MCF 10A (cell line): ENCODE data around the gene ING1. TPM values are rescaled to one million over a fixed set of nuclear protein-coding genes. Genes with fewer than 3 reads are reported as not detected.
A peak's percentile ranks its signal among the peaks of the same experiment; 100 is the strongest.

ENCODE experiments used
- BruUV-seq: library from RNA; stranded (reverse); fragments of 400-500 nt; replicated peaks from 2 replicates; lab custom pipeline; 2021; lab: Mats Ljungman, UMichigan
- CTCF ChIA-PET: fragments of 300-600 bp; sonication (Branson Sonifier 250); formaldehyde crosslinking; extraction: SDS; loops from one replicate; lab custom pipeline; 2021; ENCODE audit warnings: antibody characterized with exemption, inconsistent platforms; lab: Yijun Ruan, JAX
- POLR2A ChIA-PET: fragments of 300-600, 350-650 bp; sonication (Branson Sonifier 250); formaldehyde crosslinking; extraction: SDS; loops from one replicate; lab custom pipeline; 2020; ENCODE audit warnings: antibody characterized with exemption, inconsistent platforms; lab: Yijun Ruan, JAX
- DNase-seq: peaks from one replicate; pipeline ENCODE4 v3.0.0-alpha.2; 2018; ENCODE audit not compliant: unreplicated experiment
- H3K27ac Mint-ChIP-seq: one replicate; pipeline ENCODE4 v1.8.0; 2022; ENCODE audit warnings: mild to moderate bottlenecking, low read depth, mixed read lengths; ENCODE audit not compliant: unreplicated experiment
- H3K27me3 Mint-ChIP-seq: one replicate; pipeline ENCODE4 v1.8.0; 2022; ENCODE audit warnings: mixed read lengths; ENCODE audit not compliant: insufficient read depth, unreplicated experiment
- H3K36me3 Mint-ChIP-seq: one replicate; pipeline ENCODE4 v1.8.0; 2022; ENCODE audit warnings: mild to moderate bottlenecking, moderate library complexity, mixed read lengths; ENCODE audit not compliant: insufficient read depth, unreplicated experiment
- H3K4me1 Mint-ChIP-seq: one replicate; pipeline ENCODE4 v1.8.0; 2022; ENCODE audit warnings: mixed read lengths; ENCODE audit not compliant: insufficient read depth, unreplicated experiment
- H3K4me3 Mint-ChIP-seq: one replicate; pipeline ENCODE4 v1.8.0; 2022; ENCODE audit warnings: mild to moderate bottlenecking, moderate library complexity, mixed read lengths; ENCODE audit not compliant: unreplicated experiment
- H3K9me3 Mint-ChIP-seq: one replicate; pipeline ENCODE4 v1.8.0; 2022; ENCODE audit warnings: mixed read lengths; ENCODE audit not compliant: unreplicated experiment
- CTCF ChIP-seq: fragments of 200-600 bp; IDR thresholded peaks from one replicate; pipeline ENCODE4 v1.8.0; 2022; ENCODE audit warnings: antibody characterized with exemption, mild to moderate bottlenecking; ENCODE audit not compliant: unreplicated experiment
- intact Hi-C: fragments of 100-400 bp; cut with micrococcal nuclease; formaldehyde crosslinking; loops from 2 replicates; pipeline ENCODE4 v1.14.1; 2022
- total RNA-seq: library from RNA; stranded (reverse); gene quantifications from 2 replicates; pipeline ENCODE4 v1.2.3, GENCODE V29; 2022

ING1 gene
- total RNA-seq, 1 experiment from 2014 or later: 10.0 TPM

DNA sequence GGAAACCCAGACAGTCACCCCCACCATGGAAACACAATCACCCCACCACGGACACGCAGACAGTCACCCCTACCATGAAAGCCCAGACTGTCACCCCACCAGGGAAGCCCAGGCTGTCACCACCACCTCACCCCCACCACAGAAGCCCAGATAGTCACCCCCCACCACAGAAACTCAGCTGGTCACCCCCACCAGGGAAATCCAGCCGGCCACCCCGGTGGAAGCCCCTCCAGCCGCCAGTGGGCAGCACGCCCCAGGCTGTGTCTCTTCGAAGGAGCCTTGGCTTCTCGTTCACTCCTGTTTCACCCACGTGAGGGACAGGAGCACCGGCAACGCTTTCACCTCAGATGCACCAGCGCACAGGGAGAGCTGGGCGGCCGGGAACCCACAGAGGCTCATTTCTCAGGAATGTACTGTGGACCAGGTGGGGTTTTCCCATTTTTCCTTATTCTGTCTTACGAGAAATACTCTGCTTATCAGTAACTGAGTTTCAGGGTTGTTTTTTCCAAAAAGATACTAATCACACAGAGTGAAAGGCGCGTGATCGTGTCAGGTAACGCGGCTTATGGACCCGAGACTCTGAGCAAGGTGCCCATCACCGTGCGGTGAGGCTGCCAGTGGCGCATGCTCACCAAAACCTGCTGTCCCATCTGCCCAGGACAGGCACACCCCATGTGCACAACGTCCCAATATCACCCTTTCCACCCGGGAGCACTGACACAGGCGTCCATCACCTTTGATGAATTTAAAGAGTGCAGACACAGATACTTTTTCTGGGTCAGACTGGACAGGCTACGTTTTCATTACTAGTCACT lies 35.6 kb upstream of the ING1 start:
- intact Hi-C loops: no loop called here
- ChIA-PET CTCF (interaction anchor here (0.6 to 1.1 kb wide), 4 partner anchors 11 to 35 kb away, joined by 3 to 4 read pairs (median 4); no protein-coding TSS in a partner anchor), POLR2A (no interaction called here)
- H3K4me3 Mint-ChIP-seq: no peak overlapping the region
- no peaks in the 10 kb centered on the region for H3K27me3 Mint-ChIP-seq
- H3K9me3 Mint-ChIP-seq: no peaks in the 10 kb centered on the region
- BruUV-seq: no TSS peak
- H3K27ac Mint-ChIP-seq: no peak overlapping the region
- peaks cover 65% of the 10 kb centered on the region for H3K36me3 Mint-ChIP-seq
- DNase-seq: no peak
- no peaks in the 10 kb centered on the region for H3K4me1 Mint-ChIP-seq
- no peak for TF ChIP-seq CTCF

GRCh38 chr13:110680852-110681251 lies 32.6 kb upstream of the ING1 start:
- POLR2A ChIA-PET: interaction anchor here (1.5 kb wide), 1 partner anchor 31 kb away, joined by 4 read pairs; no protein-coding TSS in a partner anchor
- Mint-ChIP-seq H3K27me3 (no peaks in the 10 kb centered on the region), H3K9me3 (no peaks in the 10 kb centered on the region), H3K4me3 (no peak overlapping the region), H3K4me1 (no peaks in the 10 kb centered on the region), H3K27ac (no peak overlapping the region), H3K36me3 (peaks cover 75% of the 10 kb centered on the region)
- DNase-seq: peak; percentile 38
- intact Hi-C loops: no loop called here
- no peak for TF ChIP-seq CTCF
- CTCF ChIA-PET: interaction anchor here (1.1 to 4.5 kb wide), 4 partner anchors 12 to 137 kb away, joined by 3 to 13 read pairs (median 10); no protein-coding TSS in a partner anchor
- BruUV-seq: no TSS peak

- Mint-ChIP-seq H3K4me1 (no peaks in the 10 kb centered on the region), H3K4me3 (no peak overlapping the region), H3K27me3 (no peaks in the 10 kb centered on the region), H3K9me3 (no peaks in the 10 kb centered on the region), H3K36me3 (peaks cover 79% of the 10 kb centered on the region), H3K27ac (no peak overlapping the region)
- intact Hi-C loops: no loop called here
- BruUV-seq: no TSS peak
- POLR2A ChIA-PET: no interaction called here
- no peak for DNase-seq
- TF ChIP-seq CTCF: no peak
- CTCF ChIA-PET: interaction anchor here (0.5 to 4.5 kb wide), 10 partner anchors 9 to 139 kb away, joined by 3 to 13 read pairs (median 6); no protein-coding TSS in a partner anchor
These were observed 31.5 kb upstream of the ING1 start for GRCh38 chr13:110681868-110682550.

DNA sequence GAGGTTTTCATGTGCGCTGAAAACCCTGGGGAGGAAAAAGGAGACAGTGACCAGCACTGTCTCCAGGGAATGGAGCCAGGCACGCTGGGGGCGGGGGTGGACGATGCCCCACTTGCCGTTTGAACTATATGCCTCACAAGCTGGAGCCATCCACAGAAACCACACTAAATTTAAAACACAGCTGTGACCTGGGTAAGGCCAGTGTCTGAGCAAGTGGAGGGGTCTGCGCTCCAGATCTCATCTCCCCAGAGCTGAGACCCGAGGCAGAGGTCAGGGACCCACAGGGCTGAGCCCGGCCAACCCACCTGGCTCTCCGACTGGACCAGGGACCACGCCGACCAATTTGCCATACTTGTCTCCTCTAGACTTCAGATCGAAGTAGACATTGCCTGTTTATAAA lies 30.8 kb upstream of the ING1 start:
- POLR2A ChIA-PET: interaction anchor here (1.0 to 1.5 kb wide), 4 partner anchors 21 to 137 kb away, joined by 3 to 4 read pairs (median 3); no protein-coding TSS in a partner anchor

More for the DNA sequence above, 30.8 kb upstream of the ING1 start:
- no peak overlapping the region for H3K4me3 Mint-ChIP-seq
- no peak for TF ChIP-seq CTCF
- CTCF ChIA-PET: interaction anchor here (0.7 to 4.5 kb wide), 9 partner anchors 9 to 138 kb away, joined by 3 to 13 read pairs (median 5); no protein-coding TSS in a partner anchor
- intact Hi-C loops: loop anchor here (1.0 kb wide), 1 partner anchor 137 kb away; no protein-coding TSS in a partner anchor
- H3K27me3 Mint-ChIP-seq: no peaks in the 10 kb centered on the region
- peaks cover 83% of the 10 kb centered on the region for H3K36me3 Mint-ChIP-seq
- no peaks in the 10 kb centered on the region for H3K9me3 Mint-ChIP-seq
- DNase-seq: no peak
- BruUV-seq: no TSS peak
- H3K4me1 Mint-ChIP-seq: no peaks in the 10 kb centered on the region
- no peak overlapping the region for H3K27ac Mint-ChIP-seq
